Effector CD8-positive, alpha-beta T cell (primary cell): Measurements from ENCODE around the gene ARHGAP22.

Experiments
- DNase-seq: peaks from one replicate; lab custom pipeline; 2025; lab: John Stamatoyannopoulos, UW

The ARHGAP22 gene

GRCh38 chr10:48552946-48553564, 51.8 kb downstream of the ARHGAP22 start:
- no peak for DNase-seq

- no peak for DNase-seq
These were observed 52.8 kb downstream of the ARHGAP22 start for GRCh38 chr10:48551861-48552591.

- no peak for DNase-seq
These were observed 53.9 kb downstream of the ARHGAP22 start for GRCh38 chr10:48550977-48551376.

- no peak for DNase-seq
These were observed 54.7 kb downstream of the ARHGAP22 start for GRCh38 chr10:48550071-48550691.

GRCh38 chr10:48549236-48549635, 55.6 kb downstream of the ARHGAP22 start:
- DNase-seq: no peak

- DNase-seq: no peak
These were observed 56.2 kb downstream of the ARHGAP22 start for GRCh38 chr10:48548531-48549135.

GRCh38 chr10:48547981-48548380, 56.9 kb downstream of the ARHGAP22 start:
- no peak for DNase-seq

GRCh38 chr10:48547061-48547895, 57.6 kb downstream of the ARHGAP22 start:
- no peak for DNase-seq

- no peak for DNase-seq
These were observed 59.3 kb downstream of the ARHGAP22 start for GRCh38 chr10:48545462-48546145.

- no peak for DNase-seq
These were observed 61.6 kb downstream of the ARHGAP22 start for GRCh38 chr10:48543182-48543844.

- DNase-seq: no peak
These were observed 62.2 kb downstream of the ARHGAP22 start for GRCh38 chr10:48542471-48543181.

- no peak for DNase-seq
These were observed 63.6 kb downstream of the ARHGAP22 start for GRCh38 chr10:48541144-48541795.

GRCh38 chr10:48538611-48539010, 66.3 kb downstream of the ARHGAP22 start:
- DNase-seq: no peak

GRCh38 chr10:48536916-48537890, 67.7 kb downstream of the ARHGAP22 start:
- no peak for DNase-seq

- no peak for DNase-seq
These were observed 68.7 kb downstream of the ARHGAP22 start for GRCh38 chr10:48536156-48536500.

GRCh38 chr10:48535416-48536155, 69.3 kb downstream of the ARHGAP22 start:
- DNase-seq: no peak

- DNase-seq: no peak
These were observed 70.7 kb downstream of the ARHGAP22 start for GRCh38 chr10:48533951-48534720.
